Endothelial cell of umbilical vein (primary cell): ENCODE data around the gene TCF7. TPM values are rescaled to one million over a fixed set of nuclear protein-coding genes. Genes with fewer than 3 reads are reported as not detected.

Experiments used
- BruUV-seq: library from RNA; stranded (reverse); fragments of 400-500 nt; replicated peaks from 2 replicates; lab custom pipeline; 2021; lab: Mats Ljungman, UMichigan
- CTCF ChIA-PET: fragments of 300-600, 350-600 bp; sonication (Branson Sonifier 250); formaldehyde crosslinking; loops from one replicate; lab custom pipeline; 2021; ENCODE audit warnings: antibody characterized with exemption, inconsistent platforms; lab: Charles Lee
- POLR2A ChIA-PET: fragments of 300-600, 350-600 bp; sonication (Branson Sonifier 250); formaldehyde crosslinking; loops from one replicate; lab custom pipeline; 2021; ENCODE audit warnings: antibody characterized with exemption, inconsistent platforms; lab: Charles Lee
- DNase-seq: peaks from one replicate; pipeline ENCODE4 v3.0.0-alpha.2; 2011; ENCODE audit warnings: low read depth, low spot score
- FAIRE-seq: peaks from 2 replicates; lab custom pipeline; 2011; peaks lifted over from hg19 to GRCh38; lab: Jason Lieb, UNC
- H2AFZ ChIP-seq: 2 replicates; pipeline ENCODE4 v1.6.0; 2012; ENCODE audit warnings: low read depth, low read length, control low read depth, inconsistent platforms
- H3K27ac ChIP-seq: 2 replicates; pipeline ENCODE4 v1.5.1; 2011; ENCODE audit warnings: low read depth, mild to moderate bottlenecking, control low read depth, low read length, moderate library complexity; ENCODE audit not compliant: insufficient read depth
- H3K27me3 ChIP-seq, 2 experiments: 2 replicates each; pipeline versions ENCODE4 v1.6.0 to v1.6.1; 2011; ENCODE audit warnings: low read length in 2 of 2, mixed read lengths in 1 of 2; ENCODE audit not compliant: control insufficient read depth in 2 of 2, insufficient read depth in 2 of 2
- H3K36me3 ChIP-seq, 2 experiments: 2 replicates in 1 of 2; 3 replicates in 1 of 2; pipeline ENCODE4 v1.5.1; 2011; ENCODE audit warnings: low read length in 2 of 2, mild to moderate bottlenecking in 1 of 2, moderate library complexity in 1 of 2; ENCODE audit not compliant: control insufficient read depth in 2 of 2, insufficient read depth in 2 of 2; ENCODE audit errors: extremely low read depth in 1 of 2
- H3K4me1 ChIP-seq: 3 replicates; pipeline ENCODE4 v1.5.1; 2011; ENCODE audit warnings: mild to moderate bottlenecking, low read length; ENCODE audit not compliant: control insufficient read depth, insufficient read depth; ENCODE audit errors: extremely low read depth
- H3K4me2 ChIP-seq: 2 replicates; pipeline ENCODE4 v1.6.1; 2011; ENCODE audit warnings: low read length, control low read depth, mixed read lengths; ENCODE audit not compliant: insufficient read depth
- H3K4me3 ChIP-seq, 3 experiments: fragments of 200-600 bp in 1 of 3; sonication (generic), shearing (Covaris generic) in 1 of 3; replicated peaks in 1 of 3; 2 replicates each; pipeline ENCODE4 v1.5.1; 2011 to 2016; ENCODE audit warnings: control low read depth in 3 of 3, low read length in 3 of 3, mild to moderate bottlenecking in 2 of 3, inconsistent platforms in 1 of 3, low read depth in 1 of 3, moderate library complexity in 1 of 3; ENCODE audit not compliant: insufficient read depth in 1 of 3
- H3K79me2 ChIP-seq: 2 replicates; pipeline ENCODE4 v1.6.0; 2012; ENCODE audit warnings: low read length, inconsistent platforms; ENCODE audit not compliant: control insufficient read depth, insufficient read depth
- H3K9ac ChIP-seq: replicated peaks from 2 replicates; pipeline ENCODE3; 2011; ENCODE audit warnings: low read length, control low read depth; ENCODE audit not compliant: insufficient read depth; ENCODE audit errors: extremely low read depth
- H3K9me1 ChIP-seq: replicated peaks from 3 replicates; pipeline ENCODE4 v1.6.0; 2011; ENCODE audit warnings: mild to moderate bottlenecking, low read length; ENCODE audit not compliant: control insufficient read depth, insufficient read depth; ENCODE audit errors: extremely low read depth
- H3K9me3 ChIP-seq: replicated peaks from 2 replicates; pipeline ENCODE4 v1.5.1; 2012; ENCODE audit warnings: low read length, inconsistent platforms; ENCODE audit not compliant: control insufficient read depth, insufficient read depth
- H4K20me1 ChIP-seq: replicated peaks from 2 replicates; pipeline ENCODE3; 2011; ENCODE audit warnings: mild to moderate bottlenecking, low read length; ENCODE audit not compliant: control insufficient read depth, insufficient read depth; ENCODE audit errors: extremely low read depth
- CTCF ChIP-seq, 2 donors: IDR thresholded peaks; 1 replicate in 1 of 2; 2 replicates in 1 of 2; pipeline ENCODE4 v1.5.1; 2011; ENCODE audit warnings: low read length in 2 of 2, mild to moderate bottlenecking in 2 of 2, moderate library complexity in 2 of 2, control low read depth in 1 of 2, inconsistent platforms in 1 of 2, low read depth in 1 of 2; ENCODE audit not compliant: insufficient read depth in 1 of 2; ENCODE audit errors: extremely low read depth in 1 of 2
- EZH2 ChIP-seq: IDR thresholded peaks from 2 replicates; pipeline ENCODE4 v1.6.1; 2012; ENCODE audit warnings: borderline replicate concordance, low read depth, mild to moderate bottlenecking, moderate library complexity, low read length, inconsistent platforms; ENCODE audit not compliant: severe bottlenecking
- FOS ChIP-seq: IDR thresholded peaks from 2 replicates; pipeline ENCODE4 v1.6.1; 2011; ENCODE audit warnings: mild to moderate bottlenecking, low read length, moderate library complexity, borderline replicate concordance; ENCODE audit not compliant: insufficient read depth
- GATA2 ChIP-seq: IDR thresholded peaks from 2 replicates; pipeline ENCODE4 v1.7.0; 2011; ENCODE audit warnings: low read depth, mild to moderate bottlenecking, moderate library complexity, mixed read lengths, low read length; ENCODE audit not compliant: insufficient read length, insufficient read depth
- JUN ChIP-seq: IDR thresholded peaks from 2 replicates; pipeline ENCODE4 v1.6.1; 2011; ENCODE audit warnings: borderline replicate concordance, low read depth; ENCODE audit not compliant: insufficient read length, insufficient read depth
- MAX ChIP-seq: IDR thresholded peaks from 2 replicates; pipeline ENCODE4 v1.6.1; 2011; ENCODE audit not compliant: insufficient read depth, insufficient read length
- MYC ChIP-seq: IDR thresholded peaks from one replicate; pipeline ENCODE4 v1.6.1; 2011; ENCODE audit warnings: mild to moderate bottlenecking, low read depth, low read length
- POLR2A ChIP-seq: IDR thresholded peaks from 2 replicates; pipeline ENCODE4 v1.6.1; 2012; ENCODE audit warnings: low read depth, mild to moderate bottlenecking, control low read depth, low read length
- POLR2AphosphoS5 ChIP-seq: IDR thresholded peaks from 2 replicates; pipeline ENCODE4 v1.6.1; 2012; ENCODE audit warnings: low read depth, mild to moderate bottlenecking, control low read depth, low read length, moderate library complexity; ENCODE audit not compliant: insufficient read depth
- dilution Hi-C: fragments of 300-500 bp; cut with MboI; formaldehyde crosslinking; loops from one replicate; pipeline ENCODE4 v1.15.0; 2019; ENCODE audit warnings: low sequenced_read_pairs; ENCODE audit not compliant: extremely low pct_ligation_motif_present
- intact Hi-C: fragments of 100-400 bp; cut with micrococcal nuclease; formaldehyde crosslinking; loops from one replicate; pipeline ENCODE4 v1.10.0; 2022
- polyA plus RNA-seq, 4 experiments: library from polyadenylated mRNA; depleted of rRNA in 3 of 4; stranded (reverse) in 3 of 4; unstranded in 1 of 4; fragments of >200 nt; gene quantifications; 2 replicates each; pipeline versions ENCODE4 v1.2.1 to v1.2.3, GENCODE V29; 2011 to 2012; ENCODE audit warnings: missing spikeins in 1 of 4
- total RNA-seq: library from RNA; stranded (reverse); gene quantifications from 2 replicates; pipeline ENCODE4 v1.2.3, GENCODE V29; 2021

Gene TCF7
- total and polyA plus RNA-seq, 2 donors (not counting 3 experiments of a cell fraction or from before 2014, with no cell fraction given) = 1.8 to 2.5 TPM

GRCh38 chr5:134095887-134096589 is 18.4 kb upstream of the TCF7 start:
- Histone ChIP-seq H3K9ac (no peak overlapping the region), H2AFZ (no peak overlapping the region), H3K79me2 (no peaks in the 10 kb centered on the region), H3K4me2 (no peak overlapping the region), H3K9me1 (no peaks in the 10 kb centered on the region), H3K4me1 (no peaks in the 10 kb centered on the region), H3K9me3 (no peaks in the 10 kb centered on the region), H3K27me3 (peaks cover 6 to 10% of the 10 kb centered on the region in 2 experiments), H3K27ac (no peak overlapping the region), H4K20me1 (no peaks in the 10 kb centered on the region), H3K36me3 (no peaks in the 10 kb centered on the region), H3K4me3 (no peak overlapping the region)
- FAIRE-seq (no peak), DNase-seq (no peak)
- ChIA-PET POLR2A (no interaction called here), CTCF (interaction anchor here (1.0 to 1.7 kb wide), 2 partner anchors 45 to 57 kb away, joined by 7 to 10 read pairs; no protein-coding TSS in a partner anchor)
- BruUV-seq = no TSS peak
- no peak for TF ChIP-seq GATA2
- no peak for TF ChIP-seq FOS
- TF ChIP-seq EZH2 = no peak
- TF ChIP-seq CTCF (IDR thresholded peaks at IDR 0.05; ENCODE audit: extremely low read depth in 1 of 2, insufficient read depth in 1 of 2, low read depth in 1 of 2, low read length in 2 of 2) = no peak
- no peak for TF ChIP-seq POLR2AphosphoS5
- no peak for TF ChIP-seq JUN
- TF ChIP-seq MAX = no peak
- no peak for TF ChIP-seq POLR2A
- TF ChIP-seq MYC = no peak
- dilution Hi-C loops = no loop called here
- intact Hi-C loops = no loop called here
